DOHH2 (cell line): ENCODE data around the gene IL11.
"Not testable (repeated sequence)": the region's sequence is repeated elsewhere in the genome, so short reads cannot be mapped to it uniquely, and the experiment has no call there.

Experiments
- H3F3A ChIP-seq: fragments of 200-600 bp; sonication (generic), shearing (Covaris generic); 2 replicates; pipeline ENCODE4 v1.6.0; 2016; ENCODE audit warnings: antibody characterized with exemption, mild to moderate bottlenecking; ENCODE audit not compliant: control insufficient read depth, insufficient read depth
- H3K27ac ChIP-seq: fragments of 200-600 bp; sonication (generic); 2 replicates; pipeline ENCODE4 v1.5.1; 2014; ENCODE audit warnings: low read depth, mild to moderate bottlenecking, low read length, moderate library complexity
- H3K27me3 ChIP-seq: fragments of 200-600 bp; sonication (generic); 2 replicates; pipeline ENCODE4 v1.6.1; 2014; ENCODE audit warnings: mild to moderate bottlenecking, low read length, mixed read lengths; ENCODE audit not compliant: control insufficient read depth
- H3K36me3 ChIP-seq: fragments of 200-600 bp; sonication (generic); 2 replicates; pipeline ENCODE4 v1.6.1; 2014; ENCODE audit warnings: mild to moderate bottlenecking, low read length, moderate library complexity, mixed read lengths; ENCODE audit not compliant: control insufficient read depth
- H3K4me1 ChIP-seq: fragments of 200-600 bp; sonication (generic); 2 replicates; pipeline ENCODE4 v1.6.1; 2014; ENCODE audit warnings: mild to moderate bottlenecking, low read length, mixed read lengths; ENCODE audit not compliant: control insufficient read depth
- H3K4me2 ChIP-seq: fragments of 200-600 bp; sonication (generic); 2 replicates; pipeline ENCODE4 v1.6.0; 2014; ENCODE audit warnings: mild to moderate bottlenecking, low read length, moderate library complexity
- H3K4me3 ChIP-seq: fragments of 200-600 bp; sonication (generic); 2 replicates; pipeline ENCODE4 v1.5.1; 2014; ENCODE audit warnings: mild to moderate bottlenecking, low read length, mixed read lengths
- H3K79me2 ChIP-seq: fragments of 200-600 bp; sonication (generic); 2 replicates; pipeline ENCODE4 v1.6.1; 2014; ENCODE audit warnings: mild to moderate bottlenecking, low read length, mixed read lengths; ENCODE audit not compliant: control insufficient read depth
- H3K9me2 ChIP-seq: fragments of 200-600 bp; sonication (generic); replicated peaks from 2 replicates; pipeline ENCODE4 v1.6.1; 2014; ENCODE audit warnings: mild to moderate bottlenecking, low read length, mixed read lengths; ENCODE audit not compliant: control insufficient read depth
- H3K9me3 ChIP-seq: fragments of 200-600 bp; sonication (generic); 2 replicates; pipeline ENCODE4 v1.6.1; 2014; ENCODE audit warnings: antibody characterized with exemption, low read length, mixed read lengths; ENCODE audit not compliant: control insufficient read depth, insufficient read depth
- H4K20me1 ChIP-seq: fragments of 200-600 bp; sonication (generic); 2 replicates; pipeline ENCODE4 v1.6.0; 2014; ENCODE audit warnings: low read depth, mild to moderate bottlenecking, antibody characterized with exemption, low read length, moderate library complexity; ENCODE audit not compliant: control insufficient read depth, insufficient read depth
- EZH2phosphoT487 ChIP-seq: fragments of 200-600 bp; sonication (generic); IDR thresholded peaks from 2 replicates; pipeline ENCODE4 v1.6.1; 2017; ENCODE audit warnings: borderline replicate concordance, mild to moderate bottlenecking, antibody characterized with exemption, low read length, moderate library complexity, mixed read lengths
- TF ChIP-seq, protein P1 (sequence below): fragments of 200-600 bp; sonication (generic); IDR thresholded peaks from one replicate; pipeline ENCODE4 v1.5.1; 2014; ENCODE audit warnings: antibody characterized with exemption, mild to moderate bottlenecking, low read depth, low read length; ENCODE audit not compliant: poor library complexity, severe bottlenecking

The IL11 gene

GRCh38 chr19:55339105-55339888 is 31.0 kb downstream of the IL11 start, which contains the start of gene KMT5C:
Gene KMT5C (plus strand): TSS chr19:55339876. CDS start chr19:55341937, 2,061 bp downstream.
- peaks cover 18% of the 10 kb centered on the region for H3K79me2 ChIP-seq
- H3K4me1 ChIP-seq = peaks cover 23% of the 10 kb centered on the region
- no peaks in the 10 kb centered on the region for H3K9me2 ChIP-seq
- H4K20me1 ChIP-seq = 0 out of 2 replicates have a peak, but pooled peaks cover 3% of the 10 kb centered on the region
- no peaks in the 10 kb centered on the region for H3K9me3 ChIP-seq
- H3K27me3 ChIP-seq = peaks cover 7% of the 10 kb centered on the region
- peaks cover 16% of the 10 kb centered on the region for H3K36me3 ChIP-seq
- H3K4me2 ChIP-seq = peak within 1 kb of the TSS; percentile 98
- H3K4me3 ChIP-seq = peak within 1 kb of the TSS; percentile 99
- peak within 1 kb of the TSS; percentile 64 for H3K27ac ChIP-seq
- TF ChIP-seq EZH2phosphoT487 = no peak
- TF ChIP-seq, protein P1, sequence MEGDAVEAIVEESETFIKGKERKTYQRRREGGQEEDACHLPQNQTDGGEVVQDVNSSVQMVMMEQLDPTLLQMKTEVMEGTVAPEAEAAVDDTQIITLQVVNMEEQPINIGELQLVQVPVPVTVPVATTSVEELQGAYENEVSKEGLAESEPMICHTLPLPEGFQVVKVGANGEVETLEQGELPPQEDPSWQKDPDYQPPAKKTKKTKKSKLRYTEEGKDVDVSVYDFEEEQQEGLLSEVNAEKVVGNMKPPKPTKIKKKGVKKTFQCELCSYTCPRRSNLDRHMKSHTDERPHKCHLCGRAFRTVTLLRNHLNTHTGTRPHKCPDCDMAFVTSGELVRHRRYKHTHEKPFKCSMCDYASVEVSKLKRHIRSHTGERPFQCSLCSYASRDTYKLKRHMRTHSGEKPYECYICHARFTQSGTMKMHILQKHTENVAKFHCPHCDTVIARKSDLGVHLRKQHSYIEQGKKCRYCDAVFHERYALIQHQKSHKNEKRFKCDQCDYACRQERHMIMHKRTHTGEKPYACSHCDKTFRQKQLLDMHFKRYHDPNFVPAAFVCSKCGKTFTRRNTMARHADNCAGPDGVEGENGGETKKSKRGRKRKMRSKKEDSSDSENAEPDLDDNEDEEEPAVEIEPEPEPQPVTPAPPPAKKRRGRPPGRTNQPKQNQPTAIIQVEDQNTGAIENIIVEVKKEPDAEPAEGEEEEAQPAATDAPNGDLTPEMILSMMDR = no peak
- H3F3A ChIP-seq = no peaks in the 10 kb centered on the region

DNA sequence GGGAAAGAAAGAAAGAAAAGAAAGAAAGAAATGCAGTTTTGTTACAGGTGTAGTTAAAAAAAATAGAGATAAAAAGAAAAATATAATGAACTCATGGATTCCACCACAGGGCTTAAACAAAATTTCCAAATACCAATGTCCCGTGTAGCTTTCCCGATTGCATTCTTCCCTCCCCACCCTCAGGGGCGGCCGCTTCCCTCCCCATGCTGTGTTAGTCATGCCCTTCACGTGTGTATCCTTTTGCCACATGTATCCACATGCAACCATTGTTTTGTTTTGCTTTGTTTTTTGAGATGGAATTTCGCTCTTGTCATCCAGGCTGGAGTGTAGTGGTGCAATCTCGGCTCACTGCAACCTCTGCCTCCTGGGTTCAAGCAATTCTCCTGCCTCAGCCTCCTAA is 34.2 kb downstream of the IL11 start:
- peaks cover 17% of the 10 kb centered on the region for H3K4me1 ChIP-seq
- H3K4me3 ChIP-seq = no peak overlapping the region
- no peak overlapping the region for H3K4me2 ChIP-seq
- TF ChIP-seq, protein P1 = no peak
- no peaks in the 10 kb centered on the region for H3K9me2 ChIP-seq
- no peaks in the 10 kb centered on the region for H3F3A ChIP-seq
- H3K36me3 ChIP-seq = no peaks in the 10 kb centered on the region
- peaks cover 11% of the 10 kb centered on the region for H3K79me2 ChIP-seq
- no peaks in the 10 kb centered on the region for H3K9me3 ChIP-seq
- no peak overlapping the region for H3K27ac ChIP-seq
- H4K20me1 ChIP-seq = no peaks in the 10 kb centered on the region
- peaks cover 21% of the 10 kb centered on the region for H3K27me3 ChIP-seq

- Histone ChIP-seq H3K4me1 (peaks cover 9% of the 10 kb centered on the region), H3K4me3 (no peak overlapping the region), H3K9me2 (no peaks in the 10 kb centered on the region), H4K20me1 (no peaks in the 10 kb centered on the region), H3F3A (no peaks in the 10 kb centered on the region), H3K36me3 (no peaks in the 10 kb centered on the region), H3K27ac (no peak overlapping the region), H3K79me2 (no peaks in the 10 kb centered on the region), H3K9me3 (no peaks in the 10 kb centered on the region), H3K4me2 (no peak overlapping the region), H3K27me3 (peaks cover 21% of the 10 kb centered on the region)
- TF ChIP-seq EZH2phosphoT487 = no peak
- TF ChIP-seq, protein P1 = no peak
Observed at GRCh38 chr19:55333870-55334269, 36.4 kb downstream of the IL11 start.

GRCh38 chr19:55329791-55330190 is 40.5 kb downstream of the IL11 start:
- not testable (repeated sequence) for H3K4me1 ChIP-seq, H3K9me2 ChIP-seq, H3K79me2 ChIP-seq, H3F3A ChIP-seq, H4K20me1 ChIP-seq, H3K27ac ChIP-seq, H3K4me2 ChIP-seq, H3K36me3 ChIP-seq, H3K9me3 ChIP-seq, H3K4me3 ChIP-seq
- H3K27me3 ChIP-seq = peaks cover 15% of the 10 kb centered on the region

- H3K4me1 ChIP-seq, H3K79me2 ChIP-seq, H3F3A ChIP-seq, H3K27ac ChIP-seq, H4K20me1 ChIP-seq, H3K9me2 ChIP-seq, H3K4me2 ChIP-seq, H3K36me3 ChIP-seq, H3K9me3 ChIP-seq, H3K4me3 ChIP-seq: not testable (repeated sequence)
- peaks cover 12% of the 10 kb centered on the region for H3K27me3 ChIP-seq
Observed at GRCh38 chr19:55328774-55329318, 41.4 kb downstream of the IL11 start.
